HG02623 (cell line): ENCODE measurements around the gene ZNF763.
"Not testable (repeated sequence)": the region's sequence is repeated elsewhere in the genome, so short reads cannot be mapped to it uniquely, and the experiment has no call there.

ENCODE experiments used
- ATAC-seq: cut with Tn5 transposase; IDR thresholded peaks from one replicate; pipeline ENCODE4 v1.9.1; 2021; ENCODE audit warnings: moderate library complexity; ENCODE audit not compliant: unreplicated experiment

The ZNF763 gene

GRCh38 chr19:11964858-11965645 is at the start of gene ZNF763:
TSS of gene ZNF763 (plus strand) at chr19:11965040. CDS start at chr19:11965209, 169 bp downstream.
- peak; percentile 76 for ATAC-seq

DNA sequence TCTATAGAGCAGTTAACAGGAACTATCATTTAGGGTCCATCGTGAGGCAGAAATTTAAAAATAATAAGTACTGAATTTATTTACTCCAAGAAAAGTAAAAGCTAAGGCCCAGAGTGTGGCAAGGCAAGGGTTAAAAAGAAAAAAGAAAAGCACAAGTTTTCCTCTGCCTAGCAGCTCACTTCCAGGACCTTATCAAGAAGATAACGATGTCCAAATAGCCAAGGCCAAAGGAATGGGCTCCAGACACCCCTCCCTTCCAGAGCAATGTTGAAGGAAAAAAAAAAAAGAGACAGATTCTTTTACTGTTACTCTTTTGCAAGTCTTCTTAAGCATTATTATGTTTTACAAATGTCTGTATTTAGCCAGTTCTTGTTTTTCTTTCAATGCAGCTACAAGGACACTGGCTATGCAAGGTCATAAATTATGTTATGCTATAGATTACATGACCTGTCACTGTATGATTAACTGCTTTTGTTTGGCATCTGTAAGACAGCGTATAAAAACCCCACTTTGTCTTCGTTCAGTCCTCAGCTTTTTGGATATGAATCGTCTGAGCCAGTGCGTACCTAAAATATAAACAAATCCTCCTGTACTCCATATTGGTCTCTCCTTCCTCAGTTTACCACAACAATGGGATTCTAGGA is 42.9 kb upstream of the ZNF763 start:
- ATAC-seq, result no peak

- peak; percentile 89 for ATAC-seq
These were observed 39.8 kb upstream of the ZNF763 start, which contains the start of gene ZNF700 for GRCh38 chr19:11924886-11925650. TSS of gene ZNF700 (plus strand) at chr19:11925107. CDS start at chr19:11925211, 104 bp downstream.

- not testable (repeated sequence) for ATAC-seq
These were observed 39.1 kb upstream of the ZNF763 start for GRCh38 chr19:11925651-11926187.

- no peak for ATAC-seq
These were observed 37.6 kb upstream of the ZNF763 start for GRCh38 chr19:11927227-11927626.

DNA sequence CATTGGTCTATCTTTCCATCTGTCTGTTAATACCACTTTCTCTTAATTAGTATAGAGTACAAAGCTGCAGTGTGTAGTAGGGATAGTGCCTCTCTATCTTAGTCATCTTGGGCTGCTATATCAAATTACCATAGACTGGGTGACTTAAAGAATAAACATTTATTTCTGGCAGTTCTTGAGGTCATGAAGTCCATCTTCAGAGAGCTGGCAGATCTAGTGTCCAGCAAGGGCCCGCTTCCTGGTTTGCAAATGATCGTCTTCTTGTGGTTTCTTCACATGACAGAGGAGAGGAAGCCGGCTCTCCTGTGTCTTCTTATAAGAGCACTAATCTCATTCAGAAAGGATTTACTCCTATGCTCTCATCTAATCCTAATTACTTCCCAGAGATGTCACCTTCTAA is 33.8 kb upstream of the ZNF763 start:
- ATAC-seq, result no peak

DNA sequence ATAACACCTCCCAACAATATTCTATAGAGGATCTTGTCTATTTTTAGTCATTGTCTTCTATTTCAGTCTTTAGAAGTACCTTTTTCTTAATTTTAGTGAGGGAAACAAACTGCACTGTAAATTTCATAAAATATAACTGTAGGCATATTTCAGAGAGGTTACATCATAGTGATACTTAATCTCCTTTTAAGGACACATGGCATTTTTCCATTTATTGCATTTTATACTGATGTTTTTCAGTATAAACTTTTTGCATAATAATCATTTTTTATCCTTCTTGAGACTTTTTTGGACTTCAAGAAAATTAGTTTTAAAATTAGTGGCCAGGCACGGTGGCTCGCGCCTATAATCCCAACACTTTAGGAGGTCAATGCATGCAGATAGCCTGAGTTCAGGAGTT is 33.3 kb upstream of the ZNF763 start:
- no peak for ATAC-seq

GRCh38 chr19:11935829-11936228 is 29.0 kb upstream of the ZNF763 start:
- not testable (repeated sequence) for ATAC-seq

DNA sequence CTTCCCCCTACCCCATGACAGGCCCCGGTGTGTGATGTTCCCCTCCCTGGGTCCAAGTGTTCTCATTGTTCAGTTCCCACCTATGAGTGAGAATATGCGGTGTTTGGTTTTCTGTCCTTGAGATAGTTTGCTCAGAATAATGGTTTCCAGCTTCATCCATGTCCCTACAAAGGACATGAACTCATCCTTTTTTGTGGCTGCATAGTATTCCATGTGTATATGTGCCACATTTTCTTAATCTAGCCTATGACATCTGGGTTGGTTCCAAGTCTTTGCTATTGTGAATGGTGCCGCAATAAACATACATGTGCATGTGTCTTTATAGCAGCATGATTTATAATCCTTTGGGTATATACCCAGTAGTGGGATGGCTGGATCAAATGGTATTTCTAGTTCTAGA is 26.5 kb upstream of the ZNF763 start:
- ATAC-seq, result not testable (repeated sequence)

DNA sequence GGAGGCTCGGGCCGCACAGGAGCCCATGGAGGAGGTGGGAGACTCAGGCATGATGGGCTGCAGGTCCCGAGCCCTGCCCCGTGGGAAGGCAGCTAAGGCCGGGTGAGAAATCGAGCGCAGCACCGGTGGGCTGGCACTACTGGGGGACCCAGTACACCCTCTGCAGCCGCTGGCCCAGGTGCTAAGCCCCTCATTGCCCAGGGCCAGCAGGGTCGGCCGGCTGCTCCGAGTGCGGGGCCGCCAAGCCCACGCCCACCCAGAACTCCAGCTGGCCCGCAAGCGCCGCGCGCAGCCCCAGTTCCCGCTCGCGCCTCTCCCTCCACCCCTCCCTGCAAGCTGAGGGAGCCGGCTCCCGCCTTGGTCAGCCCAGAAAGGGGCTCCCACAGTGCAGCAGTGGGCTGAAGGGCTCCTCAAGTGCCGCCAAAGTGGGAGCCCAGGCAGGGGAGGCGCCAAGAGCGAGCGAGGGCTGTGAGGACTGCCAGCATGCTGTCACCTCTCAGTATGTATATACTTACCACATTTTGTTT is 23.4 kb upstream of the ZNF763 start:
- not testable (repeated sequence) for ATAC-seq

GRCh38 chr19:11942008-11942842 is 22.6 kb upstream of the ZNF763 start:
- no peak for ATAC-seq

- no peak for ATAC-seq
These were observed 22.1 kb upstream of the ZNF763 start for GRCh38 chr19:11942843-11943108.

- no peak for ATAC-seq
These were observed 20.2 kb upstream of the ZNF763 start for GRCh38 chr19:11944656-11945055.

DNA sequence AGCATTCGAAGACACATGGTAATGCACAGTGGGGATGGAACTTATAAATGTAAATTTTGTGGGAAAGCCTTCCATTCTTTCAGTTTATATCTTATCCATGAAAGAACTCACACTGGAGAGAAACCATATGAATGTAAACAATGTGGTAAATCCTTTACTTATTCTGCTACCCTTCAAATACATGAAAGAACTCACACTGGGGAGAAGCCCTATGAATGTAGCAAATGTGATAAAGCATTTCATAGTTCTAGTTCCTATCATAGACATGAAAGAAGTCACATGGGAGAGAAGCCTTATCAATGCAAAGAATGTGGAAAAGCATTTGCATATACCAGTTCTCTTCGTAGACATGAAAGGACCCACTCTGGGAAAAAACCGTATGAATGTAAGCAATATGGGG is 16.2 kb upstream of the ZNF763 start:
- no peak for ATAC-seq

DNA sequence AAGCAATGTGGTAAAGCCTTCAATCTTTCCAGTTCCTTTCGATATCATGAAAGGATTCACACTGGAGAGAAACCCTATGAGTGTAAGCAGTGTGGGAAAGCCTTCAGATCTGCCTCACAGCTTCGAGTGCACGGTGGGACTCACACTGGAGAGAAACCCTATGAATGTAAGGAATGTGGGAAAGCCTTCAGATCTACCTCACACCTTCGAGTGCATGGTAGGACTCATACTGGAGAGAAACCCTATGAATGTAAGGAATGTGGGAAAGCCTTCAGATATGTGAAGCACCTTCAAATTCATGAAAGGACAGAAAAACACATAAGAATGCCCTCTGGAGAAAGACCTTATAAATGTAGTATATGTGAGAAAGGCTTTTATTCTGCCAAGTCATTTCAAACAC is 15.6 kb upstream of the ZNF763 start:
- ATAC-seq, result no peak

DNA sequence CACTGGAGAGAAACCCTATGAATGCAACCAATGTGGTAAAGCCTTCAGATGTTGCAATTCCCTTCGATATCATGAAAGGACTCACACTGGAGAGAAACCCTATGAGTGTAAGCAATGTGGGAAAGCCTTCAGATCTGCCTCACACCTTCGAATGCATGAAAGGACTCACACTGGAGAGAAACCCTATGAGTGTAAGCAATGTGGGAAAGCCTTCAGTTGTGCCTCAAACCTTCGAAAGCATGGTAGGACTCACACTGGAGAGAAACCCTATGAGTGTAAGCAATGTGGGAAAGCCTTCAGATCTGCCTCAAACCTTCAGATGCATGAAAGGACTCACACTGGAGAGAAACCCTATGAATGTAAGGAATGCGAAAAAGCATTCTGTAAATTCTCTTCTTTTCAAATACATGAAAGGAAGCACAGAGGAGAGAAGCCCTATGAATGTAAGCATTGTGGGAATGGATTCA is 15.2 kb upstream of the ZNF763 start:
- ATAC-seq, result not testable (repeated sequence)

GRCh38 chr19:11950312-11950711 is 14.5 kb upstream of the ZNF763 start:
- ATAC-seq, result no peak

DNA sequence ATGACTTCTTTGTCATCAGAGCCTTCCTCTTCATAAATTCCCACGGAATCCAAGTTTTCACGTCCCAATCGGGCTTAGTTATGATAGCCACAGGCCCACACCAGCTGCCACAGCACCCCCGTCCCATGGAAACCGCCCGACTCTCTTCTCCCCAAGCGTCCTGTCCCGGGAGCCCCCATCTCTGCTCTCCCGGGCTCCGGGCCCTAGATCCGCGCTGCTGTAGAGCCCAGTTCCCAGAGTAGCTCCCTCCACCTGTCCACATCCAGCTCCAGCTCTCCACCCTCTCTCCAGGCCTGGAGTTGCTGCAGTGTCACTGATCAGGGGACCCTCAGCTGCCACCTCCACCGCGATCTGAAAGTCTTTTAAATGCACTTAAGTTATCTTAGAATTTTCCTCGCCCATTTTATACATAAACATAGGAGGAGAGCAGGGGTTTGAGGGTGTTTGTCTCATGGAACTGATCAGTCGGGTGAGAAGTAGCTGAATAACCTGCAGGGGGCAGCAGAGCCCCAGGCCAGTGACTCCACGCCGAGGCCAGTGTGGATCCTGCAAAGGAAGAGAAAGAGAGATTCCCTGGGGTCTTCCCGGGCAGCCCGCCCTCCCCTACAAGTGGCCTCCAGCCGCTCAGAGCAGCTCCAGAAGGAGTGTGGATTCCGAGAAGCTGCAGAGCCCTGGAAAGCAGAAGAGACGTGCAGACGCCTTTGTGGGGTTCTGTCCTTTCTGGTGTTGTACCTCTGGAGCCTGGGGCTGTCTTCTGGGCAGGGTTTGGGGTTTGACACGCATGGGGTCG is 1.1 kb upstream of the ZNF763 start:
- no peak for ATAC-seq

DNA sequence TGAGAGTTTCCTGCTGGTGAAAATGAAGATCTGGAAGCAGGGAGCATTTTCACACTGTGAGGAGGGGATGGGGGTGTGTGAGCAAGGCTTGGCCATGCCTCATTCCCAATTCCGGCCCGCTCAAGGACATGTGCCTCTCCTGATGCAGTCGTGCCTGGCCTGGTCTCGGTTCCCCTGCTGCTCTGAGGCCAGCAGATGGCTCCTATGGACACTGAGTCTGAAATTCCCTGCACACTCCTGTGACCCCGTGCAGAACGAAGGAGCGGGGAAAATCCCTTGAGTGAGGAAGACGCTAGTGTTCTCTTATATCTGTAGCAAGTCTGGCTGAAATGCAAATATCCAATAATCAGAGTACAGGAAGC is 363 bp upstream of the ZNF763 start:
- no peak for ATAC-seq

DNA sequence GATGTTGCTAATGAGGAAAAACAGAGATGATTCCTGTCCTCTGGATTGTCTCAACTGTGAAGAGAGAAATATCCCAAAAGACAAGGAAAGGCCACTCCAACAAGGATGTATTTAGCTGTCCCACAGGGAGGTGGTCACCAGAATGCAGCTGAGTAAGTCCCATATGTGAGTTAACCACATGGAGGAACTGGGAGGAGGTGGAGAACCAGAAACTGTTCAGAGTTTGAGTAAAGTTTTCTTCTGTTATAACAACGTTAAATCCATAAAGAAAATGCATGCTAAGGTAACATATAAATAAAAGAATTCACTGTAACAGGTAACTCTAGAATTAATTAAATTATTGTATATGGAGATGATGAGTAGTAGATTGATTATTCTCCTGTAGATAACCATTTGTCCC is 5.3 kb downstream of the ZNF763 start:
- no peak for ATAC-seq
